Fibroblast of peridontal ligament (primary cell): ENCODE results near the gene SNX9.
"Not testable (repeated sequence)": the region's sequence is repeated elsewhere in the genome, so short reads cannot be mapped to it uniquely, and the experiment has no call there.

Experiments used
- DNase-seq: peaks from one replicate; pipeline ENCODE4 v3.0.0-alpha.2; 2010; ENCODE audit errors: extremely low read depth

The SNX9 gene

GRCh38 chr6:157925771-157926170, 102.7 kb downstream of the SNX9 start:
- DNase-seq = no peak

DNA sequence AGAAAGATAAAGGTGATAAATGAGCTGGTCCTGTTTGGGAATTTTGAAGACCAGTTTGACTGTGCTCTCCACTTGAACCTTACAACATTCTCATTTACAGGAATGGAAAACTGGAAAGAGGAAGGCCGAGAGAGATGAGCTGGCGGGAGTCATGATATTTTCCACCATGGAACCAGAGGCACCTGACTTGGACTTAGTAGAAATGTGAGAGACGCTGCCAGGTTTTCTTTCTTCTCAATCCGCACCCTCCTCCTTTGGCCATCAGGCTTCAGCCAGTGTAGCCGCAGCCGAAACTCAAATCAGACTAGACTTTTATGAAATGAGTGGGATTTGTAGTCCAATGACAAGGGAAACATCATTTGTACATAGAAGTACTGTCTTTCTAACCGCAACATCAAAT, 104.0 kb downstream of the SNX9 start:
- DNase-seq = no peak

DNA sequence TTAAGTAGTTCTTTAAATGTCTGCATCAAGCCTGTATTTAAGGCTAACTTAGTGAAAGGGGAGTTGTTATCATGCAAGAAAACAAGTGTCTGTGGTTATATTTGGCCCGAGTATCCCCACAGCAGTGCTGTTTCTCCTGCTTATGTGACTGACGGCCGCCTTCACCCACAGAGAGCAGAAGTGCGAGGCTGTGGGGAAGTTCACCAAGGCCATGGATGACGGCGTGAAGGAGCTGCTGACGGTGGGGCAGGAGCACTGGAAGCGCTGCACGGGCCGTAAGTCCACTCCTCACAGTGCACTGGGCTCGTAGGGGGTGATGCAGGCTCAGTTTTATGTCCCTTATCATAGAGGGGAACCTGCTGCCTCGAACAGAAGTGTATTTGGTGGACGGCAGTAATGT, 105.4 kb downstream of the SNX9 start:
- DNase-seq = no peak

DNA sequence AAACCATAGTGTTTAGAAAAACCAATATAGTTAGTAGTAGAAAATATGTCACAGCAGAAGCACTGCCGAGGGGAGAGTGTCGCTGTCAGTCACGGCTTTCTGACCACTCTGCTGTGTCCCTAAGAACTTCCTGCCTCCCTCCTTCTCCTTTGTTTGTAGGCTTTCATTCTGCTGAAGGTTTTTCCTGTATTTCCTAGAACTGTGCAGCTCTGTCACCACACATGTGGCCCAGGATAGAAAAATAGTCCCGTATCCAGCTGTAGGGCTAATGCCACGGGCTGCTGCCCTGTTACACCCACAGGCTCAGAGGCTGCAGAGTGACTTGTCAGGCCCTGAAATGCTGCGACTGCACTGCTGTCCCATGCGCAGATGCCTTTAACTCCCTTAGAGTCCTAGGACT, 106.0 kb downstream of the SNX9 start:
- DNase-seq = no peak

GRCh38 chr6:157929765-157930319, 106.8 kb downstream of the SNX9 start:
- no peak for DNase-seq

- DNase-seq = no peak
Measured at GRCh38 chr6:157935786-157936185, 112.7 kb downstream of the SNX9 start.

GRCh38 chr6:157937318-157937717, 114.3 kb downstream of the SNX9 start:
- DNase-seq = no peak

GRCh38 chr6:157937916-157938315, 114.9 kb downstream of the SNX9 start:
- no peak for DNase-seq

GRCh38 chr6:157940375-157941036, 117.5 kb downstream of the SNX9 start:
- DNase-seq = not testable (repeated sequence)

DNA sequence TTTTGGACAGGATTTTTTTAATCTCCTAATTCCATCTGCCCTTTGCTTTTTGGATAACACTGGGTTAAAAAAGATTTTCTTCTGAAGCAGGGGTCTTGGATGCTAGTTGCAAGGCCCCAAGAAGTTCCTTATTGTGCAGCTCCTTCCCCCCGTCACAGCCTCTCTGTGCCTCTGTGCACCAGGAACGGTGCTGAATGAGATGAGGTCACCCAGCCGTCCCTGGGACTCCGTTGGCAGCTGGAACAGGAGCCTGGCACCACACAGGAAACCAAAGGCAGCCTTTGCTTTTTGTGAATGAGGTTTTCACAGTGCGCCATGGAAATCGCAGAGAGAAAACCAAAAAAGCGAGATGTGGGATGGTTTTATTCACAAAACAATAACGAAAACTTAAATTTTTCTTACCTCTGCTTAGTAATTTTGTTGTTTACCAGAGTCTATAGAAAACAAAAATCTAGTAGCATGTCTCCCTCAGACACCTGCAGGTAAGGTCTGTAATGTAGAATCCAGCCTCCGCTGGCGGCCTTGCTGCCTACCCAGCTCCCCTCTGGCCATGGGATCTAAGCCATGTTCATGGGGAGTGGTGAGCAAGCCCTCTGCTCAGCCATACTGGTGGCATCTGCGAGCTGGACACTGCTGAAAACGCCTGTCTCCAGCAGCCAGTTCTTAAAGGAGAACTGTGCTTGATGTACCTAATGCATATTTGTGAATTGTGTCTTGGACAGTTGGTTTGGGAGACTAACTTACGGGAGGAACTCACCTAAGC, 118.2 kb downstream of the SNX9 start:
- no peak for DNase-seq

DNA sequence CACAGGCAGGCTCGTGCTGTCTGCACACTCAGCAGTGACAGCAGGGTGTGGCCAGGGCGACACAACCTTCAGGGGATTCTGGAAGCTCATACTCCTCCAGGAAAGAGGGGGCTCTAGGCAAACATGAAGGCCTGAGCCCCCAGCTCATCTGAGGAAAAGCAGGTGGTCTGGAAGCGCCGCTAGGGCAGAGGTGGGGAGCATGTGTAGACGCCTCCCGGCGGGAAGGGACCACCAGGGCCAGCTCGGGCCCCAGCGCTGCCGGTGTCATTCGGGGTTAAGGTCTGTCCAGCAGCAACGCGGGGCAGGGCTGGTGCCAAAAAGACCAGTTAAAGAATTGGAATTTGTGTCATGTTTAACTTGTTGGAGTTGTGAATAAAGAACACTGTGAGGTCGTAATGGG, 119.3 kb downstream of the SNX9 start:
- no peak for DNase-seq

DNA sequence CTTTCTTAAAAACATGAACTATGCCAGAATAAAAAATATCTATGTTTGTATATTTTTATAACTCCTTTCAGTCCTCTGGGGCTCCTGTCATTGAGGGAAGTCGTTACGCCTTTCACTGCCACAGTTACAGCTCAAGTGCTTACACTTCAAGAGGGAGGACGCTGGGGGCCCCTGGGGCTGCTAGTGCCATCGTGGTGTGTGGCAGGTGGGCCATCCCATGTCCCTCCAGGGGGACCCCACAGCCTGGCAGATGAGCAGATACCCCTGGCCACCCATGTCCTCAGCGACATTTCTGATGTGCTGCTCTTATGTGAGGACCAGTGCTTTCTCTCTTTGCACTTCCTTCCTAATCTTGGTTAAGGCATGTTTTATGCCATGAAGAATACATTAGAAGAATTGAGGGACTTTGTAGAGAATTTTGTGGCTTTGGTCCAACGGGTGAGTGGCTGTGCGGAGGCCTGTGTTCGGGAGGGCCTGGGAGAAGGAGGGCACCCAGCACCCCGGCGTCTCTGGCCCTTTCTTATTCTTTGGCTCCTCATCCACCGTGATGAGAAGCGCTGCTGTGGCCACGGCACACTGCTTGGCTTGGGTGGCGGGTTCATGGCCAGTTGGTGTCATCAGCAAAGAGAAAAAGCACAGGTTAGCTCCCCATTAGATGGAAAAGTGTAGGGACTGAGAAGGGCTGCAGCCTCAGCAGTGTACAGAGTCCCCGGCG, 120.4 kb downstream of the SNX9 start:
- no peak for DNase-seq

DNA sequence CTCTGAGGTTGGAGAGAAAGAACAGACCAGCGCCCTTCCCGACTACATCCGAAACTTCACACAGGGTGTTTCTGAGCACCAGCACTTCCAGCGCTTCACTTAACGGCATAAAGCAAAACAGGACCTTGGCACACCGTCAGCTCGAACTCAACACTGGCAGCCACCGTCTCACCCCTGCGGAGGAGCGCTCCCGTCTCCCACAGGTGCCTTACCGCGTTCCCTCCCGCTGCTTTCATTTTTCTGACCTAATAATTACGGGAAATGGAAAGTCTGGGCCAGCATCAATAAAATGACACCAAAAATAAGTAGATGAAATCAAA, 120.9 kb downstream of the SNX9 start:
- DNase-seq = no peak

GRCh38 chr6:157944983-157945931, 122.2 kb downstream of the SNX9 start:
- DNase-seq = no peak

DNA sequence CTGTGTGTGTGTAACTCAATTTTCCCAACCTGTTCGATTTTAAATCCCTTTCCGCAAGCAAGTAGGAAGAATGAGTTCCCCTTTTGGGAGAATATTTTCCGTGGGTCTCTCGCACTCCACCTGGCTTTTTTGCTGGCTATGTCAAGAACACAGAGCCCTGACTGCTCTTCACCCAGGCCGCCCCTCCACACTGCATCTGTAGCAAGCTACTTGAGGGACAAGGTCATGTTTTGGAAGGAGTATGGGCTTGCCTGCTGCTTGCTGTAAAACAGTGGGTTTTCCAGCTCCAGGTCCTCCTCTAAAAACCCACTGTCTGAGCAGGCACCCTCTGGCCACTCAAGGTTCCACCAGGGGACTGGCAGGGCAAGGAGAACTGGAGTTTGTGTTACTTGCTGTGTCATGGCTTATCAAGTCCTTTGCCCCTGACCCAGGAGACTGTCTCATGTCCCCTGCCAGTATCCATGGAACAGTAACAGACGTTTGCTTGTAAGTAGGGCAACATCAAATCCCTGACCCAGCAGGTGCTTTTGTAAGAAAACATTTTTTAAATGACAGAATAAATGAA, 123.1 kb downstream of the SNX9 start:
- no peak for DNase-seq

GRCh38 chr6:157946865-157947532, 124.0 kb downstream of the SNX9 start:
- no peak for DNase-seq

DNA sequence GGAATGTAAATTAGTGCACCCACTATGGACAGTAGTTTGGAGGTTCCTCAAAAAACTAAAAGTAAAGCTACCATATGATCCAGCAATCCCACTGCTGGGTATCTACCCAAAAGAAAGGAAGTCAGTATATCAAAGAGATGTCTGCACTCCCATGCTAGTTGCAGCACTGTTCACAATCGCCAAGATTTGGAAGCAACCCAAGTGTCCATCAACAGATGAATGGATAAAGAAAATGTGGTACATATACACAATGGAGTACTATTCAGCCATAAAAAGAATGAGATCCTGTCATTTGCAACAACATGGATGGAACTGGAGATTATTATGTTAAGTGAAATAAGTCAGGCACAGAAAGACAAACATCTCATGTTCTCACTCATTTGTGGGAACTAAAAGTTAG, 127.9 kb downstream of the SNX9 start:
- DNase-seq = not testable (repeated sequence)

DNA sequence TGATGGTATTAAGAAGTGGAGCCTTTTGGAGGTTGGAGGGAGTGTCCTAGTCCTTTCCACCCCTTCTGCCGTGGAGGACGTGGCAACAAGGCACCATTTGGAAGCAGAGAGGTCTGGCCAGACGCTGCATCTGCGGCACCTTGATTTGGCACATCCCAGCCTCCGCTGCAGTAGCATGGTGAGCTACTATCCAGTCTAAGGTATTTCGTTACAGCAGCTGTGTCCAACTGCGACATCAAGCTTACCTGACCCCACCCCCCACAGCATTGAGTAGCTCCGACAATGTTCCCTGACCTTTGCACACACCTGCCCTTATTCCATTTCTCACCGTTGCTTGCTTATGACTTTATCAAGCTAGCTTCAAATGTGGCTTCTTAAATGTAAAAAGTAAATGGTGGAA, 128.8 kb downstream of the SNX9 start:
- no peak for DNase-seq

DNA sequence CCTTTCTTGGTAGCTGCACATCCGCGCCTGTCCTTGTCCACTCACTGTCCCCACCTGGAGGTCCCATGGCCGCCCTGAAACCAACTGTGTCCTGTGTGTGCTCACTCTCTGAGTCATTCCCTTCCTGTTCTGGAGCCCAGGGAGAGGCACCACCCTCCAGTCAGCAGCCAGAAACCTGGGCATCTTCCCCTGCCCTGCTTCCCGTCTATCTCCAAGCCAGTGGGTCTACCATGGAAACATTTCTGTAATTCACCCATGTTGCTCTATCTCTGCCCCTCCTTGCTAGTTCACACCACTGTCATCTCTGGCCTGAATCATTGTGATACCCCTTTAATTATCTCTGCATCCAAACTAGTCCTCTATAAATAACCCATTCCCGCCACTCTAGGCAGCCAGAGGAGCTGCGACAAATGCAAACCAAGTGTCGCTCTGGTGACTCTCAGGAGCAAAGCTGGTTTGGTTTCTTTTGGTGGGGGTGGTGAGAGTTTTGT, 129.9 kb downstream of the SNX9 start:
- no peak for DNase-seq

DNA sequence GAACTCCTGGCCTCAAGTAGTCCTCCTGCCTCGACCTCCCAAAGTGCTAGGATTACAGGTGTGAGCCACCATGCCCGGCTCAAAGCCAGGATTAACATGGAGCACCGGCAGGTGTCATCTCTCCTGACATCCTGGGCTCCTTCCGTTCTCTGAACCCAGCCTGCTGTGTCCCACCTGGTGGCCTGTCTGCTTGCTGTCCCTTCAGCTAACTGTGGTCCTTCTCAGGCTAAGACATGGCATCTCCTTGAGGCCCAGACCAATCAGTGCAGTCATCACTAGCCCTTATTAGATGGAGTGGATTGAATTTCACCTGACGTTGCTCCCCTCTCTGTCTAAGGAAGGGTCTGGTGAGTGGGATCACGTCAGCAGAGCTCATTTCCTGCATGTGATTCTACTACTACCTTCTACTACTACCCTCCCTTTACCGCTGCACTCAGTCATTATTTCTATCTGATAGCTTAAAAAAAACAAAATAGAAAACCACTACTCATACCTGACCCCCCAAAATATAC, 130.6 kb downstream of the SNX9 start:
- no peak for DNase-seq
